Gastrocnemius medialis (tissue), 4 donors: ENCODE results near the gene THAP12.

ENCODE experiments used
- CTCF ChIP-seq, 5 experiments: fragments of 450-650 bp in 3 of 5; fragments of 200-600 bp in 2 of 5; sonication (generic) in 2 of 5; IDR thresholded peaks in 4 of 5; conservative IDR thresholded peaks in 1 of 5; 1 replicate in 4 of 5; 2 replicates in 1 of 5; pipeline ENCODE4 v1.5.1; 2016 to 2019; ENCODE audit warnings: antibody characterized with exemption in 5 of 5, mild to moderate bottlenecking in 3 of 5, moderate library complexity in 3 of 5
- POLR2A ChIP-seq, 2 donors: fragments of 450-650 bp; IDR thresholded peaks; one replicate each; pipeline ENCODE4 v1.6.1; 2017; ENCODE audit warnings: antibody characterized with exemption in 2 of 2, mild to moderate bottlenecking in 2 of 2, moderate library complexity in 2 of 2

GRCh38 chr11:76379807-76380158, 1.1 kb downstream of the THAP12 start:
- TF ChIP-seq POLR2A (IDR thresholded peaks at IDR 0.05): no peak
- TF ChIP-seq CTCF (IDR thresholded peaks at IDR 0.05 in 4 of 5, conservative IDR thresholded peaks at IDR 0.05 in 1 of 5): no peak
